Loucy (cell line): Measurements from ENCODE around the gene WDR19.

Experiments
- EZH2phosphoT487 ChIP-seq: fragments of 200-600 bp; IDR thresholded peaks from 2 replicates; pipeline ENCODE4 v1.6.1; 2018; ENCODE audit warnings: antibody characterized with exemption, mild to moderate bottlenecking, moderate library complexity, borderline replicate concordance
- TF ChIP-seq, protein P1 (sequence below): fragments of 200-600 bp; sonication (generic); conservative IDR thresholded peaks from 2 replicates; pipeline ENCODE4 v1.5.1; 2014; ENCODE audit warnings: mild to moderate bottlenecking, antibody characterized with exemption, low read length

DNA sequence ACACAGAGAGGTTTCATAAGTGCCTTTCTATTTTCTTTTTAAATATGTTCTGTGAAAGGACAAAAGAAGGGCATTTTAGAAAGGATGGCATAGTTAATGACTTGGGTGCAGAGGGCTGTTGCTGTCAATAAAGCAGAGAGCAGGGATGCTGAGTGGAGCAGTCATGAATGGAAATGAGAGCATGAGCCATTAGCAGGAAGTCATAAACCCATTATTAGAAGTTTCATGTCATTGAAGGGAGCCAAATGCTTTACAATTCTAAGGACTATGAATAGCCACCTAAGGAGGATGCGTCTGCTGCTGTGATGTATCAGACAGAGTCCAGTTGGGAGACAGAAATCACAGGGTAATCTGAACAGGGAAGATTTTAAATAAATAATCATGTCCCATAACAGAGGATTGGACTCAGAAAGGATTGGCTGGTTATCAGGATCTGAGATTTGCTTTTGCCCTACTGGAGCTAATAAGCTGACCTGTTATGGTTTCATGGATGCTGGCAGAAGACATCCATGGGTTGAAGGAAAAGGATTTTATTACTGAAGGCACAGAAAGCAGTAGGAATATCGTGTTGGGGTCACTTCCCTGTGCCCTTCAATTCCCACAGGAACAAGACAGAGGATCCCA is 47.5 kb upstream of the WDR19 start:
- TF ChIP-seq, protein P1, sequence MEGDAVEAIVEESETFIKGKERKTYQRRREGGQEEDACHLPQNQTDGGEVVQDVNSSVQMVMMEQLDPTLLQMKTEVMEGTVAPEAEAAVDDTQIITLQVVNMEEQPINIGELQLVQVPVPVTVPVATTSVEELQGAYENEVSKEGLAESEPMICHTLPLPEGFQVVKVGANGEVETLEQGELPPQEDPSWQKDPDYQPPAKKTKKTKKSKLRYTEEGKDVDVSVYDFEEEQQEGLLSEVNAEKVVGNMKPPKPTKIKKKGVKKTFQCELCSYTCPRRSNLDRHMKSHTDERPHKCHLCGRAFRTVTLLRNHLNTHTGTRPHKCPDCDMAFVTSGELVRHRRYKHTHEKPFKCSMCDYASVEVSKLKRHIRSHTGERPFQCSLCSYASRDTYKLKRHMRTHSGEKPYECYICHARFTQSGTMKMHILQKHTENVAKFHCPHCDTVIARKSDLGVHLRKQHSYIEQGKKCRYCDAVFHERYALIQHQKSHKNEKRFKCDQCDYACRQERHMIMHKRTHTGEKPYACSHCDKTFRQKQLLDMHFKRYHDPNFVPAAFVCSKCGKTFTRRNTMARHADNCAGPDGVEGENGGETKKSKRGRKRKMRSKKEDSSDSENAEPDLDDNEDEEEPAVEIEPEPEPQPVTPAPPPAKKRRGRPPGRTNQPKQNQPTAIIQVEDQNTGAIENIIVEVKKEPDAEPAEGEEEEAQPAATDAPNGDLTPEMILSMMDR: no peak
- TF ChIP-seq EZH2phosphoT487: no peak
